ENCODE data around the gene TRAPPC2B. TPM values are rescaled to one million over a fixed set of nuclear protein-coding genes. Genes with fewer than 3 reads are reported as not detected.

Gene TRAPPC2B
- total and polyA plus RNA-seq, 2 of the 13 experiments (the other 11 are each of a cell fraction or from before 2014, with no cell fraction given) = 13.3 to 17.7 TPM

GRCh38 chr19:57350877-57351805, 12.2 kb upstream of the TRAPPC2B start, which contains the start of gene ZNF304 (continued):
- TF ChIP-seq, protein P1, sequence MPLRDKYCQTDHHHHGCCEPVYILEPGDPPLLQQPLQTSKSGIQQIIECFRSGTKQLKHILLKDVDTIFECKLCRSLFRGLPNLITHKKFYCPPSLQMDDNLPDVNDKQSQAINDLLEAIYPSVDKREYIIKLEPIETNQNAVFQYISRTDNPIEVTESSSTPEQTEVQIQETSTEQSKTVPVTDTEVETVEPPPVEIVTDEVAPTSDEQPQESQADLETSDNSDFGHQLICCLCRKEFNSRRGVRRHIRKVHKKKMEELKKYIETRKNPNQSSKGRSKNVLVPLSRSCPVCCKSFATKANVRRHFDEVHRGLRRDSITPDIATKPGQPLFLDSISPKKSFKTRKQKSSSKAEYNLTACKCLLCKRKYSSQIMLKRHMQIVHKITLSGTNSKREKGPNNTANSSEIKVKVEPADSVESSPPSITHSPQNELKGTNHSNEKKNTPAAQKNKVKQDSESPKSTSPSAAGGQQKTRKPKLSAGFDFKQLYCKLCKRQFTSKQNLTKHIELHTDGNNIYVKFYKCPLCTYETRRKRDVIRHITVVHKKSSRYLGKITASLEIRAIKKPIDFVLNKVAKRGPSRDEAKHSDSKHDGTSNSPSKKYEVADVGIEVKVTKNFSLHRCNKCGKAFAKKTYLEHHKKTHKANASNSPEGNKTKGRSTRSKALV (CRISPR knock-in tag; IDR thresholded peaks at IDR 0.05) = no peak
- TF ChIP-seq PAWR (CRISPR knock-in tag; IDR thresholded peaks at IDR 0.05; ENCODE audit: borderline replicate concordance) (no peak), SPEN (CRISPR knock-in tag; IDR thresholded peaks at IDR 0.05; ENCODE audit: low read depth) (peak; percentile 89), ZNF530 (CRISPR knock-in tag; IDR thresholded peaks at IDR 0.05; ENCODE audit: low read depth) (no peak), RFXANK (CRISPR knock-in tag; IDR thresholded peaks at IDR 0.05) (peak; percentile 57; the same call in 1 of the 2 replicates), BCL3 (CRISPR knock-in tag; IDR thresholded peaks at IDR 0.05) (no peak), SP1 (IDR thresholded peaks at IDR 0.05) (no peak), SP1 (CRISPR knock-in tag; IDR thresholded peaks at IDR 0.05) (peak; percentile 84), STAT5B (CRISPR knock-in tag; IDR thresholded peaks at IDR 0.05) (no peak), ZNF326 (CRISPR knock-in tag; IDR thresholded peaks at IDR 0.05; ENCODE audit: borderline replicate concordance) (no peak), TOPORS (CRISPR knock-in tag; IDR thresholded peaks at IDR 0.05) (peak; percentile 5; the same call in 1 of the 2 replicates), HES4 (CRISPR knock-in tag; IDR thresholded peaks at IDR 0.05; ENCODE audit: borderline replicate concordance) (0 out of 2 replicates have a peak, but pooled peaks have one; percentile 37), SMAD9 (CRISPR knock-in tag; IDR thresholded peaks at IDR 0.05) (no peak), TCF12 (IDR thresholded peaks at IDR 0.05) (no peak), TCF12 (CRISPR knock-in tag; IDR thresholded peaks at IDR 0.05) (no peak), CHD2 (IDR thresholded peaks at IDR 0.05; ENCODE audit: low read depth, low read length) (0 out of 2 replicates have a peak, but pooled peaks have one; percentile 40)
- TF ChIP-seq, protein P2, sequence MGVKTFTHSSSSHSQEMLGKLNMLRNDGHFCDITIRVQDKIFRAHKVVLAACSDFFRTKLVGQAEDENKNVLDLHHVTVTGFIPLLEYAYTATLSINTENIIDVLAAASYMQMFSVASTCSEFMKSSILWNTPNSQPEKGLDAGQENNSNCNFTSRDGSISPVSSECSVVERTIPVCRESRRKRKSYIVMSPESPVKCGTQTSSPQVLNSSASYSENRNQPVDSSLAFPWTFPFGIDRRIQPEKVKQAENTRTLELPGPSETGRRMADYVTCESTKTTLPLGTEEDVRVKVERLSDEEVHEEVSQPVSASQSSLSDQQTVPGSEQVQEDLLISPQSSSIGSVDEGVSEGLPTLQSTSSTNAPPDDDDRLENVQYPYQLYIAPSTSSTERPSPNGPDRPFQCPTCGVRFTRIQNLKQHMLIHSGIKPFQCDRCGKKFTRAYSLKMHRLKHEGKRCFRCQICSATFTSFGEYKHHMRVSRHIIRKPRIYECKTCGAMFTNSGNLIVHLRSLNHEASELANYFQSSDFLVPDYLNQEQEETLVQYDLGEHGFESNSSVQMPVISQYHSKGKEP (CRISPR knock-in tag; IDR thresholded peaks at IDR 0.05) = no peak
- TF ChIP-seq, protein P3, sequence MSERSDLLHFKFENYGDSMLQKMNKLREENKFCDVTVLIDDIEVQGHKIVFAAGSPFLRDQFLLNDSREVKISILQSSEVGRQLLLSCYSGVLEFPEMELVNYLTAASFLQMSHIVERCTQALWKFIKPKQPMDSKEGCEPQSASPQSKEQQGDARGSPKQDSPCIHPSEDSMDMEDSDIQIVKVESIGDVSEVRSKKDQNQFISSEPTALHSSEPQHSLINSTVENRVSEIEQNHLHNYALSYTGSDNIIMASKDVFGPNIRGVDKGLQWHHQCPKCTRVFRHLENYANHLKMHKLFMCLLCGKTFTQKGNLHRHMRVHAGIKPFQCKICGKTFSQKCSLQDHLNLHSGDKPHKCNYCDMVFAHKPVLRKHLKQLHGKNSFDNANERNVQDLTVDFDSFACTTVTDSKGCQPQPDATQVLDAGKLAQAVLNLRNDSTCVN (CRISPR knock-in tag; IDR thresholded peaks at IDR 0.05; ENCODE audit: borderline replicate concordance) = 0 out of 2 replicates have a peak, but pooled peaks have one; percentile 2
- TF ChIP-seq, protein P4, sequence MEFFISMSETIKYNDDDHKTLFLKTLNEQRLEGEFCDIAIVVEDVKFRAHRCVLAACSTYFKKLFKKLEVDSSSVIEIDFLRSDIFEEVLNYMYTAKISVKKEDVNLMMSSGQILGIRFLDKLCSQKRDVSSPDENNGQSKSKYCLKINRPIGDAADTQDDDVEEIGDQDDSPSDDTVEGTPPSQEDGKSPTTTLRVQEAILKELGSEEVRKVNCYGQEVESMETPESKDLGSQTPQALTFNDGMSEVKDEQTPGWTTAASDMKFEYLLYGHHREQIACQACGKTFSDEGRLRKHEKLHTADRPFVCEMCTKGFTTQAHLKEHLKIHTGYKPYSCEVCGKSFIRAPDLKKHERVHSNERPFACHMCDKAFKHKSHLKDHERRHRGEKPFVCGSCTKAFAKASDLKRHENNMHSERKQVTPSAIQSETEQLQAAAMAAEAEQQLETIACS (CRISPR knock-in tag; IDR thresholded peaks at IDR 0.05) = no peak
- TF ChIP-seq, protein P5, sequence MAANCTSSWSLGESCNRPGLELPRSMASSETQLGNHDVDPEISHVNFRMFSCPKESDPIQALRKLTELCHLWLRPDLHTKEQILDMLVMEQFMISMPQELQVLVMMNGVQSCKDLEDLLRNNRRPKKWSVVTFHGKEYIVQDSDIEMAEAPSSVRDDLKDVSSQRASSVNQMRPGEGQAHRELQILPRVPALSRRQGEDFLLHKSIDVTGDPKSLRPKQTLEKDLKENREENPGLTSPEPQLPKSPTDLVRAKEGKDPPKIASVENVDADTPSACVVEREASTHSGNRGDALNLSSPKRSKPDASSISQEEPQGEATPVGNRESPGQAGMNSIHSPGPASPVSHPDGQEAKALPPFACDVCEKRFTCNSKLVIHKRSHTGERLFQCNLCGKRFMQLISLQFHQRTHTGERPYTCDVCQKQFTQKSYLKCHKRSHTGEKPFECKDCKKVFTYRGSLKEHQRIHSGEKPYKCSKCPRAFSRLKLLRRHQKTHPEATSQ (CRISPR knock-in tag; IDR thresholded peaks at IDR 0.05; ENCODE audit: borderline replicate concordance) = no peak
